Smooth muscle cell (in vitro differentiated cells): ENCODE data around the gene RAP1GAP2. TPM values are rescaled to one million over a fixed set of nuclear protein-coding genes. Genes with fewer than 3 reads are reported as not detected.

Experiments
- DNase-seq: peaks from one replicate; lab custom pipeline; 2025; ENCODE audit not compliant: unreplicated experiment; lab: John Stamatoyannopoulos, UW
- H2AFZ ChIP-seq: fragments of 200-600 bp; sonication (generic); 2 replicates; pipeline ENCODE4 v1.6.0; 2016; ENCODE audit warnings: antibody characterized with exemption, low read depth, mild to moderate bottlenecking
- H3F3A ChIP-seq: fragments of 200-600 bp; sonication (generic); 2 replicates; pipeline ENCODE4 v1.6.0; 2017; ENCODE audit warnings: antibody characterized with exemption, low read depth
- H3K27ac ChIP-seq: fragments of 200-600 bp; sonication (generic); 2 replicates; pipeline ENCODE4 v1.5.1; 2016; ENCODE audit warnings: low read depth, mild to moderate bottlenecking
- H3K27me3 ChIP-seq: fragments of 200-600 bp; sonication (generic); 2 replicates; pipeline ENCODE4 v1.6.1; 2016; ENCODE audit warnings: low read depth, mild to moderate bottlenecking
- H3K36me3 ChIP-seq: fragments of 200-600 bp; sonication (generic); 2 replicates; pipeline ENCODE4 v1.5.1; 2016; ENCODE audit warnings: low read depth
- H3K4me1 ChIP-seq: fragments of 200-600 bp; sonication (generic); 2 replicates; pipeline ENCODE4 v1.5.1; 2016; ENCODE audit warnings: low read depth
- H3K4me2 ChIP-seq: fragments of 200-600 bp; sonication (generic); 2 replicates; pipeline ENCODE4 v1.6.0; 2016; ENCODE audit warnings: mild to moderate bottlenecking
- H3K4me3 ChIP-seq: fragments of 200-600 bp; sonication (generic); 2 replicates; pipeline ENCODE4 v1.5.1; 2016; ENCODE audit warnings: mild to moderate bottlenecking
- H3K79me2 ChIP-seq: fragments of 200-600 bp; sonication (generic); 2 replicates; pipeline ENCODE4 v1.6.0; 2016; ENCODE audit warnings: low read depth, mild to moderate bottlenecking
- H3K9ac ChIP-seq: fragments of 200-600 bp; sonication (generic); 2 replicates; pipeline ENCODE4 v1.6.0; 2016; ENCODE audit warnings: low read depth
- H3K9me3 ChIP-seq: fragments of 200-600 bp; sonication (generic); replicated peaks from 2 replicates; pipeline ENCODE4 v1.5.1; 2016; ENCODE audit warnings: low read depth
- H4K20me1 ChIP-seq: fragments of 200-600 bp; sonication (generic); 2 replicates; pipeline ENCODE4 v1.6.0; 2016; ENCODE audit warnings: low read depth
- CTCF ChIP-seq: fragments of 200-600 bp; sonication (generic); IDR thresholded peaks from 2 replicates; pipeline ENCODE4 v1.5.1; 2017; ENCODE audit warnings: borderline replicate concordance, mild to moderate bottlenecking, antibody characterized with exemption; ENCODE audit not compliant: insufficient read depth, poor library complexity, severe bottlenecking
- WGBS: methylation state at CpG from one replicate; pipeline ENCODE4 v1.1.7; 2016; ENCODE audit warnings: low lambda C conversion rate; 5-methylcytosine and 5-hydroxymethylcytosine counted together
- polyA plus RNA-seq: library from polyadenylated mRNA; unstranded; fragments of >200 nt; fragmentation: Nextera tagmentation; extraction: Ambion mirVana; gene quantifications from 2 replicates; pipeline ENCODE4 v1.2.1, GENCODE V29; 2016
- total RNA-seq: library from RNA; depleted of rRNA; stranded (reverse); fragments of >200 nt; gene quantifications from 2 replicates; pipeline ENCODE4 v1.2.3, GENCODE V29; 2014

RAP1GAP2 gene
- total and polyA plus RNA-seq, 2 experiments from 2014 or later = 0.31 to 0.99 TPM

GRCh38 chr17:2916461-2916860 is 120.2 kb downstream of the RAP1GAP2 start:
- Histone ChIP-seq H3K36me3 (no peaks in the 10 kb centered on the region), H3K79me2 (no peaks in the 10 kb centered on the region), H3K4me1 (no peaks in the 10 kb centered on the region), H3K27me3 (no peaks in the 10 kb centered on the region), H3F3A (no peaks in the 10 kb centered on the region), H3K9ac (no peak overlapping the region), H3K4me2 (no peak overlapping the region), H2AFZ (no peak overlapping the region), H3K9me3 (no peaks in the 10 kb centered on the region), H4K20me1 (no peaks in the 10 kb centered on the region), H3K4me3 (no peak overlapping the region), H3K27ac (no peak overlapping the region)
- TF ChIP-seq CTCF = no peak
- DNase-seq = no peak
- 96% methylated on average over 11 of the region's 11 CpGs for WGBS

GRCh38 chr17:2921443-2921842 is 125.2 kb downstream of the RAP1GAP2 start:
- 76% methylated on average over 18 of the region's 18 CpGs for WGBS
- H3K4me2 ChIP-seq = no peak overlapping the region
- H3K4me1 ChIP-seq = peaks cover 6% of the 10 kb centered on the region
- no peak overlapping the region for H3K9ac ChIP-seq
- H3K27ac ChIP-seq = no peak overlapping the region
- no peak overlapping the region for H3K4me3 ChIP-seq
- no peaks in the 10 kb centered on the region for H3K9me3 ChIP-seq
- H3F3A ChIP-seq = no peaks in the 10 kb centered on the region
- DNase-seq = no peak
- no peak overlapping the region for H2AFZ ChIP-seq
- TF ChIP-seq CTCF = no peak
- no peaks in the 10 kb centered on the region for H4K20me1 ChIP-seq
- no peaks in the 10 kb centered on the region for H3K79me2 ChIP-seq
- no peaks in the 10 kb centered on the region for H3K27me3 ChIP-seq
- H3K36me3 ChIP-seq = no peaks in the 10 kb centered on the region

- Histone ChIP-seq H3K79me2 (no peaks in the 10 kb centered on the region), H3K4me2 (no peak overlapping the region), H3K27ac (no peak overlapping the region), H3K36me3 (no peaks in the 10 kb centered on the region), H3K27me3 (no peaks in the 10 kb centered on the region), H3K4me3 (no peak overlapping the region), H3K9me3 (no peaks in the 10 kb centered on the region), H2AFZ (no peak overlapping the region), H3K4me1 (peaks cover 6% of the 10 kb centered on the region), H4K20me1 (no peaks in the 10 kb centered on the region), H3F3A (no peaks in the 10 kb centered on the region), H3K9ac (no peak overlapping the region)
- TF ChIP-seq CTCF = no peak
- no peak for DNase-seq
- WGBS = 26% methylated on average over 10 of the region's 10 CpGs
Observed at GRCh38 chr17:2924211-2924610, 128.0 kb downstream of the RAP1GAP2 start.

- no peaks in the 10 kb centered on the region for H4K20me1 ChIP-seq
- no peaks in the 10 kb centered on the region for H3F3A ChIP-seq
- no peaks in the 10 kb centered on the region for H3K9me3 ChIP-seq
- no peak overlapping the region for H3K9ac ChIP-seq
- 85% methylated on average over 8 of the region's 8 CpGs for WGBS
- no peak overlapping the region for H2AFZ ChIP-seq
- peaks cover 6% of the 10 kb centered on the region for H3K4me1 ChIP-seq
- H3K27ac ChIP-seq = no peak overlapping the region
- no peak for TF ChIP-seq CTCF
- DNase-seq = no peak
- H3K4me3 ChIP-seq = no peak overlapping the region
- no peaks in the 10 kb centered on the region for H3K27me3 ChIP-seq
- H3K79me2 ChIP-seq = no peaks in the 10 kb centered on the region
- H3K36me3 ChIP-seq = no peaks in the 10 kb centered on the region
- no peak overlapping the region for H3K4me2 ChIP-seq
Observed at GRCh38 chr17:2925011-2925410, 128.8 kb downstream of the RAP1GAP2 start.
